Ovary (tissue), 3 donors: ENCODE results near the gene IFIH1.

ENCODE experiments used
- CTCF ChIP-seq, 3 donors: fragments of 450-650 bp in 2 of 3; fragments of 200-600 bp in 1 of 3; IDR thresholded peaks; one replicate each; pipeline versions ENCODE4 v1.5.1 to v1.8.0; 2016 to 2022; ENCODE audit warnings: antibody characterized with exemption in 3 of 3, mild to moderate bottlenecking in 1 of 3
- EP300 ChIP-seq: sonication (generic); formaldehyde crosslinking; IDR thresholded peaks from one replicate; pipeline ENCODE4 v1.6.1; 2017; ENCODE audit warnings: antibody characterized with exemption
- POLR2A ChIP-seq: fragments of 450-650 bp; IDR thresholded peaks from one replicate; pipeline ENCODE4 v1.6.1; 2017; ENCODE audit warnings: antibody characterized with exemption, mild to moderate bottlenecking, moderate library complexity
- donor health status: DM: no; HTN: no; CAD: no.

DNA sequence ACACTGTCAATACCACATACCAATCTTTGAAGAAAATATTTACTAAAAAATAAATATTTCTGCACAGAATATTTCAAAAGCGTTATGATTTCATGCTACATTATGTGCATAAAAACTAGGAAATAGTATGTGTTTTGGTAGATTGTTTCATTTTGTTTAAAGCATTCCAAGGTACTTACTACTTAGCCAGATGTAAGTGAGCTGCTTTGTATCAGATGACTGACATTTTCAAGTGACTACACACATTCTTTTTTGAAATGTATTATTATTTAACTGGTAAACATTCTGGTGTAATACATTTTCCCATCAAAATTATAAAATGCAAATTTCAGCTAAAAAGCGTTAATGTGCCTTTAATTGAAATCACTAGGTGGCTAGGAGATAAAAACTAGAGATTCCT lies 46.9 kb upstream of the IFIH1 start:
- TF ChIP-seq CTCF (IDR thresholded peaks at IDR 0.05) (no peak), POLR2A (no peak), EP300 (no peak)
